ENCODE results near the gene MAGEF1.

GRCh38 chr3:184677344-184678316, 34.2 kb downstream of the MAGEF1 start:
- TF ChIP-seq, protein P1, sequence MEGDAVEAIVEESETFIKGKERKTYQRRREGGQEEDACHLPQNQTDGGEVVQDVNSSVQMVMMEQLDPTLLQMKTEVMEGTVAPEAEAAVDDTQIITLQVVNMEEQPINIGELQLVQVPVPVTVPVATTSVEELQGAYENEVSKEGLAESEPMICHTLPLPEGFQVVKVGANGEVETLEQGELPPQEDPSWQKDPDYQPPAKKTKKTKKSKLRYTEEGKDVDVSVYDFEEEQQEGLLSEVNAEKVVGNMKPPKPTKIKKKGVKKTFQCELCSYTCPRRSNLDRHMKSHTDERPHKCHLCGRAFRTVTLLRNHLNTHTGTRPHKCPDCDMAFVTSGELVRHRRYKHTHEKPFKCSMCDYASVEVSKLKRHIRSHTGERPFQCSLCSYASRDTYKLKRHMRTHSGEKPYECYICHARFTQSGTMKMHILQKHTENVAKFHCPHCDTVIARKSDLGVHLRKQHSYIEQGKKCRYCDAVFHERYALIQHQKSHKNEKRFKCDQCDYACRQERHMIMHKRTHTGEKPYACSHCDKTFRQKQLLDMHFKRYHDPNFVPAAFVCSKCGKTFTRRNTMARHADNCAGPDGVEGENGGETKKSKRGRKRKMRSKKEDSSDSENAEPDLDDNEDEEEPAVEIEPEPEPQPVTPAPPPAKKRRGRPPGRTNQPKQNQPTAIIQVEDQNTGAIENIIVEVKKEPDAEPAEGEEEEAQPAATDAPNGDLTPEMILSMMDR (IDR thresholded peaks at IDR 0.05), result no peak
- no peak for TF ChIP-seq POLR2AphosphoS5 (IDR thresholded peaks at IDR 0.05)

All from transverse colon (tissue), 4 donors.